Fibroblast of the aortic adventitia (primary cell): ENCODE measurements around the gene FUOM. TPM values are rescaled to one million over a fixed set of nuclear protein-coding genes. Genes with fewer than 3 reads are reported as not detected.
"Not testable (repeated sequence)": the region's sequence is repeated elsewhere in the genome, so short reads cannot be mapped to it uniquely, and the experiment has no call there.

Experiments used
- DNase-seq: peaks from one replicate; pipeline ENCODE4 v3.0.0-alpha.2; 2010; ENCODE audit warnings: low read depth
- H3K4me3 ChIP-seq: 2 replicates; pipeline ENCODE4 v1.5.1; 2011; ENCODE audit warnings: low read depth, mild to moderate bottlenecking, control low read depth, low read length, moderate library complexity
- total RNA-seq: library from RNA; depleted of rRNA; stranded (reverse); fragments of >200 nt; gene quantifications from 2 replicates; pipeline ENCODE4 v1.2.3, GENCODE V29; 2012; ENCODE audit warnings: low replicate concordance
- TF ChIP-seq, protein P1 (sequence below): IDR thresholded peaks from 2 replicates; pipeline ENCODE4 v1.5.1; 2011; ENCODE audit warnings: mild to moderate bottlenecking, low read length, control low read depth, inconsistent platforms; ENCODE audit not compliant: insufficient read depth

Gene FUOM
- total RNA-seq, 1 donor, result 16.9 TPM

DNA sequence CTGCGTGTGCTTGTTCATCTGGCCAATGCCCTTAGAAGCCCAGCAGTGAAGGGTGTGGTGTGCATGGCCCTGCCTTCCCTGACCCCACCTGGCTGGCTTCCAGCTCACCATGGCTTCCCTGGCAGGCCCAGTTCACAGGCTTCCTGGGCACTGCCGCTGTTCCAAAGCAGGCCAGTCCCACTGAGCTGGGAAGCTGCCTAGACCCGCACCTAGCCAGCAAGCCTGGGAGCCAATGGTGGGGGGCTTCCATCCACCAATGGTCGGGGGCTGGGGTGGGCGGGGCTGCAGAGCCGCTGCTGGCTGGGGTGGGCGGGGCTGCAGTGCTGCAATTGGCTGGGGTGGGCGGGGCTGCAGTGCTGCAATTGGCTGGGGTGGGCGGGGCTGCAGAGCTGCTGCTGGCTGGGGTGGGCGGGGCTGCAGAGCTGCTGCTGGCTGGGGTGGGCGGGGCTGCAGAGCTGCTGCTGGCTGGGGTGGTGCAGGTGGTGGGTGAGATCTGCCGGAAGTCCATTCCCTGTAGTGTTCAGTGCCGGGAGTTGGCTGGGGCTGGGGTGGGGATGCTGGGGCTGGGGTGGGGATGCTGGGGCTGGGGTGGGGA lies 33.5 kb downstream of the FUOM start:
- peak overlapping the region; percentile 33 for H3K4me3 ChIP-seq
- TF ChIP-seq, protein P1, sequence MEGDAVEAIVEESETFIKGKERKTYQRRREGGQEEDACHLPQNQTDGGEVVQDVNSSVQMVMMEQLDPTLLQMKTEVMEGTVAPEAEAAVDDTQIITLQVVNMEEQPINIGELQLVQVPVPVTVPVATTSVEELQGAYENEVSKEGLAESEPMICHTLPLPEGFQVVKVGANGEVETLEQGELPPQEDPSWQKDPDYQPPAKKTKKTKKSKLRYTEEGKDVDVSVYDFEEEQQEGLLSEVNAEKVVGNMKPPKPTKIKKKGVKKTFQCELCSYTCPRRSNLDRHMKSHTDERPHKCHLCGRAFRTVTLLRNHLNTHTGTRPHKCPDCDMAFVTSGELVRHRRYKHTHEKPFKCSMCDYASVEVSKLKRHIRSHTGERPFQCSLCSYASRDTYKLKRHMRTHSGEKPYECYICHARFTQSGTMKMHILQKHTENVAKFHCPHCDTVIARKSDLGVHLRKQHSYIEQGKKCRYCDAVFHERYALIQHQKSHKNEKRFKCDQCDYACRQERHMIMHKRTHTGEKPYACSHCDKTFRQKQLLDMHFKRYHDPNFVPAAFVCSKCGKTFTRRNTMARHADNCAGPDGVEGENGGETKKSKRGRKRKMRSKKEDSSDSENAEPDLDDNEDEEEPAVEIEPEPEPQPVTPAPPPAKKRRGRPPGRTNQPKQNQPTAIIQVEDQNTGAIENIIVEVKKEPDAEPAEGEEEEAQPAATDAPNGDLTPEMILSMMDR, result no peak
- DNase-seq, result peak; percentile 49

DNA sequence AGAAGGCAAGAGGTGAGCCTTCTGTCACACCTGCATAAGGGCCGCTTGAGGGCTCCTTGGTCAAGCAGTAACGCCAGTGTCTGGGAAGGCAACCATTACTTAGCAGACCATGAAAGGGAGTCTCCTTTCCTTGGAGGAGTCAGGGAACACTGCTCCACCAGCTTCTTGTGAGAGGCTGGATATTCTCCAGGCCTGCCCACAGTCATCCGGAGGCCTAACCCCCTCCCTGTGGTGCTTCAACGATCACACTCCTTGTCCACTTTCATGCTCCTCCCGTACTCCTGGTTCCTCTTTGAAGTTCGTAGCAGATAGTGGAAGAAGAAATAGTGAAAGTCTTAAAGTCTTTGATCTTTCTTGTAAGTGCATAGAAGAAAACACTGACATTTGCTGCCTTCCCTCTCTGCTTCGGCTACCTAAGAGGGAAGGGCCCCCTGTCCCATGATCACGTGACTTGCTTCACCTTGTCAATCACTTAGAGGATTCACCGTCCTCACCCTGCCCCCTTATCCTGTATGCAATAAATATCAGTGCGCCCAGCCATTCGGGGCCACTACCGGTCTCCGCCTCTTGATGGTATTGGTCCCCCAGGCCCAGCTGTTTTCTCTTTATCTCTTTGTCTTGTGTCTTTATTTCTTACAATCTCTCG lies 35.6 kb downstream of the FUOM start:
- not testable (repeated sequence) for DNase-seq, H3K4me3 ChIP-seq

DNA sequence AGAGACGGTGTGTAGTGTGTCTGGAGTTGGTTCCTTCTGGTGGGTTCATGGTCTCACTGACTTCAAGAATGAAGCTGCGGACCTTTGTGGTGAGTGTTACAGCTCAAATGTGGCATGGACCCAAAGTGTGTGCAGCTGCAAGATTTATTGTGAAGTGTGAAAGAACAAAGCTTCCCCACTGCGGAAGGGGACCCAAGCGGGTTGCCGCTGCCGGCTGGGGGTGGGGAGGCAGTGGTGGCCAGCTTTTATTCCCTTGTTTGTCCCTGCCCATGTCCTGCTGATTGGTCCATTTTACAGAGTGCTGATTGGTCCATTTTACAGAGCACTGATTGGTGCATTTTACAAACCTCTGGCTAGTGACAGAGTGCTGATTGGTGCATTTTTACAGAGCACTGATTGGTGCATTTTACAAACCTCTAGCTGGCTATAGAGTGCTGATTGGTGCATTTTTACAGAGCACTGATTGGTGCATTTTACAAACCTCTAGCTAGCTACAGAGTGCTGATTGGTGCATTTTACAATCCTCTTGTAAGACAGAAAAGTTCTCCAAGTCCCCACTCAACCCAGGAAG lies 36.9 kb downstream of the FUOM start:
- not testable (repeated sequence) for DNase-seq, H3K4me3 ChIP-seq

DNA sequence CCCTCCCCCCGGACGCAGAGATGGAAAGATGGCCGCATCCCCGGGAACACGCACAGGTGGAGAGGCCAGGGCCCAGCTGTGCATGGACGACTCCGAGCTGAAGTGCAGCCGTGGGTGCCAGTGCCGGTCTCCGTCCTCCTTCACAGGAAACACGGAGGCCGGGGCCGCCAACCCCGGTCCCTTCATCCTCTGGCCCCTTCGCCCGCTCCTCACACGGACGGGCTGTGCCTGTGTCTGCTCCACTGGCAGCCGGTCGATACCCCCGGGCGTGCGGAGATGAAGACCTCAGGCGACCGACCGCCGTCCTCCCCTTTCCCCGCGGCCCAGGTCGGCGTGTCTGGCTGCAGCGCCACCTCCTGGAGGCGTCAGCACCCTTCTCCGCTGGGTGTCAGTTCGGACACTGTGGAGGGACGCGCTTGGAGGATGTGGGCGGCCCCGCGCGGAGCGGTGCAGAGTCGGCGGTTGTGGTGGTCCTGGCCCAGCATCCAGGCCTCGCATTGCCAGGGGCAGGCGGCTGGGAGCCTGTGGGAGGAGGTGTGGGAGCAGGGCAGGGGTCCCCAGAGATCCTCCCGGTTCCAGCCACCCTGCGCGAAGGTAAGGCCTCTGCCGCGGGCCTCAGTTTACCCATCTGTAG lies 39.2 kb downstream of the FUOM start:
- TF ChIP-seq, protein P1, result peak; percentile 77
- H3K4me3 ChIP-seq, result peak overlapping the region; percentile 53
- DNase-seq, result peak; percentile 36

DNA sequence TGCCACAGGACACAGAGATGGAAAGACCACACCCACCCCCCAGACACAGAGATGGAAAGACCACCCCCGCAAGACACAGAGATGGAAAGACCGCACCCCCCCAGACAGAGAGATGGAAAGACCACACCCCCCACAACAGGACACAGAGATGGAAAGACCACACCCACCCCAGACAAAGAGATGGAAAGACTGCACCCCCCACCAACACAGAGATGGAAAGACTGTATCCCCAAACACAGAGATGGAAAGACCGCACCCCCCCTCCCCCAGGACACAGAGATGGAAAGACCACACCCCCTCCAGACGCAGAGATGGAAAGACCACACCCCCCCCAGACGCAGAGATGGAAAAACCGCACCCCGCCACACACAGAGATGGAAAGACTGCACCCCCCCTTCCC lies 41.1 kb downstream of the FUOM start:
- DNase-seq, result no peak
- H3K4me3 ChIP-seq, result no peak overlapping the region
- TF ChIP-seq, protein P1, result no peak

DNA sequence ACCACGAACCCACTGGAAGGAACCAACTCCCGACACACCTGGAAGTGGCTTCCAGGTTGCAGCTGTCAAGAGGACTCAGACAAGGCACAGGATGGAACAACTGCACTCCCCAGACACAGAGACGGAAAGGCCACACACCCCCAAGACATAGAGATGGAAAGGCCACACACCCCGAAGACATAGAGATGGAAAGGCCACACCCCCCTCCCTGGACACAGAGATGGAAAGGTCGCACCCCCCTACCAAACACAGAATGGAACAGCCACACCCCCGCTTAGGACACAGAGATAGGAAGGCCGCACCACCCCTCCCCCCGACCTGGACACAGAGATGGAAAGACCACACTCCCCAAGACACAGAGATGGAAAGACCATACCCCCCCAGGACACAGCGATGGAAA lies 41.6 kb downstream of the FUOM start:
- TF ChIP-seq, protein P1, result no peak
- DNase-seq, result no peak
- no peak overlapping the region for H3K4me3 ChIP-seq

DNA sequence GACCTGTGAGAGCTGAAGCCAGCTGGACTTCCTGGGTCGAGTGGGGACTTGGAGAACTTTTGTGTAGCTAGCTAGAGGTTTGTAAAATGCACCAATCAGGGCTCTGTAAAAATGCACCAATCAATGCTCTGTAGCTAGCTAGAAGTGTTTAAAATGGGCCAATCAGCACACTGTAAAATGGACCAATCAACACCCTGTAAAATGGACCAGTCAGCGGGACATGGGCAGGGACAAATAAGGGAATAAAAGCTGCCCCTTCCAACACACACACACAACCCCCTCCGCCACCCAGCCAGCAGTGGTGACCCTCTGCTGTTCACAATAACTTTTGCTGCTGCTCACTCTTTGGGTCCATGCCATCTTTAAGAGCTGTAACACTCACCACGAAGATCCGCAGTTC lies 42.0 kb downstream of the FUOM start:
- DNase-seq, result peak; percentile 5
- H3K4me3 ChIP-seq, result no peak overlapping the region
- TF ChIP-seq, protein P1, result no peak
